ENCODE data around the gene ANKRD10.
A peak's percentile ranks its signal among the peaks of the same experiment; 100 is the strongest.

ANKRD10 gene

GRCh38 chr13:110869805-110870706 lies 44.8 kb downstream of the ANKRD10 start (continued):
- TF ChIP-seq PATZ1 (tag by site-specific recombination; IDR thresholded peaks at IDR 0.05) = peak; percentile 46
- TF ChIP-seq HIC1 (tag by site-specific recombination; IDR thresholded peaks at IDR 0.05) = peak; percentile 100
- peak; percentile 35; the same call in 1 of the 2 replicates for TF ChIP-seq ZNF146 (tag by site-specific recombination; IDR thresholded peaks at IDR 0.05)
- TF ChIP-seq ZFHX2 (tag by site-specific recombination; conservative IDR thresholded peaks at IDR 0.05) = peak; percentile 69
- no peak for TF ChIP-seq ZNF621 (tag by site-specific recombination; IDR thresholded peaks at IDR 0.05)
- peak; percentile 89 for TF ChIP-seq ZBTB21 (tag by site-specific recombination; IDR thresholded peaks at IDR 0.05)
- 0 out of 2 replicates have a peak, but pooled peaks have one; percentile 41 for TF ChIP-seq ZNF664 (tag by site-specific recombination; IDR thresholded peaks at IDR 0.05)
- no peak for TF ChIP-seq ZFP41 (tag by site-specific recombination; IDR thresholded peaks at IDR 0.05; ENCODE audit: borderline replicate concordance)
- TF ChIP-seq REPIN1 (tag by site-specific recombination; IDR thresholded peaks at IDR 0.05; ENCODE audit: low read depth) = no peak
- TF ChIP-seq ZNF701 (tag by site-specific recombination; IDR thresholded peaks at IDR 0.05) = no peak
- peak; percentile 91 for TF ChIP-seq ZNF2 (tag by site-specific recombination; IDR thresholded peaks at IDR 0.05)
- peak; percentile 57; the same call in 1 of the 2 replicates for TF ChIP-seq ZBTB20 (tag by site-specific recombination; IDR thresholded peaks at IDR 0.05)
- no peak for TF ChIP-seq ZNF248 (tag by site-specific recombination; IDR thresholded peaks at IDR 0.05)
- 0 out of 2 replicates have a peak, but pooled peaks have one; percentile 36 for TF ChIP-seq ZNF341 (tag by site-specific recombination; IDR thresholded peaks at IDR 0.05; ENCODE audit: low read depth)
- no peak for TF ChIP-seq ZNF202 (tag by site-specific recombination; IDR thresholded peaks at IDR 0.05; ENCODE audit: borderline replicate concordance)
- peak; percentile 36 for TF ChIP-seq ZBTB26 (tag by site-specific recombination; optimal IDR thresholded peaks at IDR 0.05)
- TF ChIP-seq KLF17 (tag by site-specific recombination; IDR thresholded peaks at IDR 0.05) = peak; percentile 100
- no peak for TF ChIP-seq ZNF530 (tag by site-specific recombination; IDR thresholded peaks at IDR 0.05; ENCODE audit: low read depth)
- TF ChIP-seq GLIS1 (tag by site-specific recombination; IDR thresholded peaks at IDR 0.05) = peak; percentile 76
- no peak for TF ChIP-seq SALL2 (tag by site-specific recombination; IDR thresholded peaks at IDR 0.05; ENCODE audit: borderline replicate concordance)
- TF ChIP-seq ZSCAN30 (tag by site-specific recombination; IDR thresholded peaks at IDR 0.05) = peak; percentile 32; the same call in 1 of the 2 replicates
- peak; percentile 74; the same call in 1 of the 2 replicates for TF ChIP-seq ZBTB44 (tag by site-specific recombination; IDR thresholded peaks at IDR 0.05)
- no peak for TF ChIP-seq ZNF792 (tag by site-specific recombination; IDR thresholded peaks at IDR 0.05)
- no peak for TF ChIP-seq MYNN (tag by site-specific recombination; IDR thresholded peaks at IDR 0.05; ENCODE audit: borderline replicate concordance)
- no peak for TF ChIP-seq ZNF785 (tag by site-specific recombination; IDR thresholded peaks at IDR 0.05)
- peak; percentile 78 for TF ChIP-seq KLF10 (tag by site-specific recombination; IDR thresholded peaks at IDR 0.05)
- peak; percentile 85 for TF ChIP-seq PRDM10 (tag by site-specific recombination; IDR thresholded peaks at IDR 0.05)

Data from HEK293 (cell line).